Measurements from ENCODE around the gene EFNA1.

Gene EFNA1

GRCh38 chr1:155174324-155175280 is 46.9 kb downstream of the EFNA1 start:
- DNase-seq (ENCODE audit: low read depth, low spot score), result peak; percentile 74

GRCh38 chr1:155175281-155175926 is 47.7 kb downstream of the EFNA1 start:
- DNase-seq (ENCODE audit: low read depth, low spot score), result no peak

GRCh38 chr1:155175927-155176371 is 48.3 kb downstream of the EFNA1 start:
- DNase-seq (ENCODE audit: low read depth, low spot score), result peak; percentile 24

GRCh38 chr1:155176544-155177071 is 48.9 kb downstream of the EFNA1 start:
- peak; percentile 88 for DNase-seq (ENCODE audit: low read depth, low spot score)

- DNase-seq (ENCODE audit: low read depth, low spot score), result no peak
Observed at GRCh38 chr1:155177192-155177917, 49.7 kb downstream of the EFNA1 start.

- no peak for DNase-seq (ENCODE audit: low read depth, low spot score)
Observed at GRCh38 chr1:155177918-155178281, 50.2 kb downstream of the EFNA1 start.

GRCh38 chr1:155178441-155179111 is 50.9 kb downstream of the EFNA1 start:
- no peak for DNase-seq (ENCODE audit: low read depth, low spot score)

GRCh38 chr1:155179112-155180031 is 51.7 kb downstream of the EFNA1 start:
- DNase-seq (ENCODE audit: low read depth, low spot score), result no peak

- no peak for DNase-seq (ENCODE audit: low read depth, low spot score)
Observed at GRCh38 chr1:155181371-155182051, 53.8 kb downstream of the EFNA1 start.

GRCh38 chr1:155182052-155182550 is 54.4 kb downstream of the EFNA1 start:
- DNase-seq (ENCODE audit: low read depth, low spot score), result no peak

GRCh38 chr1:155183775-155184221 is 56.1 kb downstream of the EFNA1 start:
- no peak for DNase-seq (ENCODE audit: low read depth, low spot score)

- DNase-seq (ENCODE audit: low read depth, low spot score), result peak; percentile 5
Observed at GRCh38 chr1:155184351-155184811, 56.7 kb downstream of the EFNA1 start.
